ENCODE data around the gene IL1RL1. TPM values are rescaled to one million over a fixed set of nuclear protein-coding genes. Genes with fewer than 3 reads are reported as not detected.

Gene IL1RL1
- polyA plus RNA-seq, 1 donor from 2014 or later, result not detected

GRCh38 chr2:102313950-102314349, 2.6 kb downstream of the IL1RL1 start (continued):
- TF ChIP-seq POLR2AphosphoS5 (IDR thresholded peaks at IDR 0.05) (no peak), EZH2 (IDR thresholded peaks at IDR 0.05; ENCODE audit: borderline replicate concordance, insufficient read depth, low read length, poor library complexity, severe bottlenecking) (no peak)

GRCh38 chr2:102315921-102316320, 4.6 kb downstream of the IL1RL1 start:
- TF ChIP-seq EZH2 (IDR thresholded peaks at IDR 0.05; ENCODE audit: borderline replicate concordance, insufficient read depth, low read length, poor library complexity, severe bottlenecking), result no peak
- TF ChIP-seq SMC3 (conservative IDR thresholded peaks at IDR 0.05; ENCODE audit: poor library complexity), result no peak
- TF ChIP-seq MXI1 (conservative IDR thresholded peaks at IDR 0.05; ENCODE audit: poor library complexity, severe bottlenecking), result no peak
- no peak for TF ChIP-seq REST (IDR thresholded peaks at IDR 0.05; ENCODE audit: borderline replicate concordance)
- no peak for TF ChIP-seq POLR2AphosphoS5 (IDR thresholded peaks at IDR 0.05)
- no peak for TF ChIP-seq EP300 (conservative IDR thresholded peaks at IDR 0.05; ENCODE audit: poor library complexity, severe bottlenecking)
- TF ChIP-seq TAF1 (IDR thresholded peaks at IDR 0.05; ENCODE audit: low read depth), result no peak
- no peak for TF ChIP-seq CTCF (IDR thresholded peaks at IDR 0.05; ENCODE audit: poor library complexity, severe bottlenecking)
- TF ChIP-seq RAD21 (conservative IDR thresholded peaks at IDR 0.05), result no peak
- H2AFZ ChIP-seq (ENCODE audit: low read depth, low read length), result no peak overlapping the region
- H3K36me3 ChIP-seq (ENCODE audit: insufficient read depth, low read length), result no peaks in the 10 kb centered on the region
- no peaks in the 10 kb centered on the region for H3K9me2 ChIP-seq (ENCODE audit: insufficient read depth, low read length)
- no peaks in the 10 kb centered on the region for H3K79me2 ChIP-seq (replicated peaks; ENCODE audit: insufficient read depth, low read length)
- H3K27ac ChIP-seq (ENCODE audit: low read length), result no peak overlapping the region
- H3K9me3 ChIP-seq (ENCODE audit: low read length), result no peaks in the 10 kb centered on the region
- H3K4me2 ChIP-seq (ENCODE audit: low read length), result no peak overlapping the region
- no peak overlapping the region for H3K4me3 ChIP-seq (ENCODE audit: low read length)
- no peaks in the 10 kb centered on the region for H3F3A ChIP-seq (ENCODE audit: insufficient read depth, low read length, poor library complexity, severe bottlenecking)
- no peaks in the 10 kb centered on the region for H3K27me3 ChIP-seq (ENCODE audit: insufficient read depth, low read depth, low read length)
- H3K9ac ChIP-seq (ENCODE audit: low read length), result no peak overlapping the region
- H4K20me1 ChIP-seq (ENCODE audit: insufficient read depth), result no peaks in the 10 kb centered on the region

- H3K9me3 ChIP-seq (ENCODE audit: low read length), result no peaks in the 10 kb centered on the region
- H3K79me2 ChIP-seq (replicated peaks; ENCODE audit: insufficient read depth, low read length), result no peaks in the 10 kb centered on the region
- H3K4me3 ChIP-seq (ENCODE audit: low read length), result no peak overlapping the region
- H4K20me1 ChIP-seq (ENCODE audit: insufficient read depth), result no peaks in the 10 kb centered on the region
- H3K27ac ChIP-seq (ENCODE audit: low read length), result no peak overlapping the region
- H3K9ac ChIP-seq (ENCODE audit: low read length), result no peak overlapping the region
- H3K9me2 ChIP-seq (ENCODE audit: insufficient read depth, low read length), result no peaks in the 10 kb centered on the region
- no peak overlapping the region for H3K4me2 ChIP-seq (ENCODE audit: low read length)
- no peaks in the 10 kb centered on the region for H3F3A ChIP-seq (ENCODE audit: insufficient read depth, low read length, poor library complexity, severe bottlenecking)
- no peaks in the 10 kb centered on the region for H3K36me3 ChIP-seq (ENCODE audit: insufficient read depth, low read length)
- no peaks in the 10 kb centered on the region for H3K27me3 ChIP-seq (ENCODE audit: insufficient read depth, low read depth, low read length)
- no peak overlapping the region for H2AFZ ChIP-seq (ENCODE audit: low read depth, low read length)
- no peak for TF ChIP-seq RAD21 (conservative IDR thresholded peaks at IDR 0.05)
- no peak for TF ChIP-seq TAF1 (IDR thresholded peaks at IDR 0.05; ENCODE audit: low read depth)
- TF ChIP-seq SMC3 (conservative IDR thresholded peaks at IDR 0.05; ENCODE audit: poor library complexity), result no peak
- TF ChIP-seq MXI1 (conservative IDR thresholded peaks at IDR 0.05; ENCODE audit: poor library complexity, severe bottlenecking), result no peak
- no peak for TF ChIP-seq EZH2 (IDR thresholded peaks at IDR 0.05; ENCODE audit: borderline replicate concordance, insufficient read depth, low read length, poor library complexity, severe bottlenecking)
- TF ChIP-seq REST (IDR thresholded peaks at IDR 0.05; ENCODE audit: borderline replicate concordance), result no peak
- TF ChIP-seq POLR2AphosphoS5 (IDR thresholded peaks at IDR 0.05), result no peak
- TF ChIP-seq CTCF (IDR thresholded peaks at IDR 0.05; ENCODE audit: poor library complexity, severe bottlenecking), result no peak
- no peak for TF ChIP-seq EP300 (conservative IDR thresholded peaks at IDR 0.05; ENCODE audit: poor library complexity, severe bottlenecking)
Observed at GRCh38 chr2:102317715-102318114, 6.4 kb downstream of the IL1RL1 start.
